HEK293 (cell line): Measurements from ENCODE around the gene ARHGEF4.

Source experiments
- CTCF ChIA-PET: fragments of 350-600 bp; formaldehyde crosslinking; extraction: SDS; loops from one replicate; lab custom pipeline; 2021; ENCODE audit warnings: antibody characterized with exemption; lab: Yijun Ruan, JAX
- POLR2A ChIA-PET: fragments of 300-600 bp; formaldehyde crosslinking; extraction: SDS; loops from one replicate; lab custom pipeline; 2020; ENCODE audit warnings: antibody characterized with exemption, inconsistent platforms; lab: Yijun Ruan, JAX
- H3K27ac ChIP-seq: fragments of 200-500 bp; sonication (Bioruptor generic); 2 replicates; pipeline ENCODE4 v1.5.1; 2014; ENCODE audit warnings: low read depth, low read length, control low read depth, inconsistent platforms; ENCODE audit errors: extremely low read depth
- H3K36me3 ChIP-seq, 2 experiments: fragments of 200-500 bp in 1 of 2; sonication (Bioruptor generic) in 1 of 2; 1 replicate in 1 of 2; 2 replicates in 1 of 2; pipeline ENCODE4 v1.5.1; 2014 to 2017; ENCODE audit warnings: inconsistent platforms in 2 of 2, low read length in 2 of 2; ENCODE audit not compliant: control insufficient read depth in 2 of 2, insufficient read depth in 1 of 2
- H3K4me1 ChIP-seq: fragments of 200-500 bp; sonication (Bioruptor generic); 2 replicates; pipeline ENCODE4 v1.5.1; 2014; ENCODE audit warnings: mild to moderate bottlenecking, low read length, inconsistent platforms; ENCODE audit not compliant: control insufficient read depth, insufficient read depth
- H3K4me3 ChIP-seq: 2 replicates; pipeline ENCODE4 v1.5.1; 2011; ENCODE audit warnings: low read depth, mild to moderate bottlenecking, control low read depth, low read length, moderate library complexity
- H3K9me3 ChIP-seq: fragments of 200-500 bp; sonication (Bioruptor generic); 2 replicates; pipeline ENCODE4 v1.5.1; 2014; ENCODE audit warnings: low read depth, low read length, inconsistent platforms; ENCODE audit not compliant: control insufficient read depth, insufficient read depth
- PRDM1 ChIP-seq: fragments of 450-650 bp; formaldehyde crosslinking; IDR thresholded peaks from 2 replicates; pipeline ENCODE4; 2016; ENCODE audit warnings: missing biosample characterization, missing genetic modification characterization
- PRDM6 ChIP-seq: fragments of 450-650 bp; formaldehyde crosslinking; IDR thresholded peaks from 2 replicates; pipeline ENCODE4 v1.5.1; 2017; ENCODE audit warnings: missing biosample characterization, missing genetic modification characterization
- ZBTB11 ChIP-seq: fragments of 450-650 bp; formaldehyde crosslinking; conservative IDR thresholded peaks from 2 replicates; pipeline ENCODE4 v1.5.1; 2016; ENCODE audit warnings: low read depth, missing biosample characterization, missing genetic modification characterization
- ZBTB26 ChIP-seq: fragments of 450-650 bp; formaldehyde crosslinking; optimal IDR thresholded peaks from 2 replicates; pipeline ENCODE3; 2016; ENCODE audit warnings: missing biosample characterization, mild to moderate bottlenecking, missing genetic modification characterization
- ZIC2 ChIP-seq: fragments of 450-650 bp; formaldehyde crosslinking; IDR thresholded peaks from 2 replicates; pipeline ENCODE4 v1.5.1; 2016; ENCODE audit warnings: missing biosample characterization, missing genetic modification characterization
- ZNF146 ChIP-seq: fragments of 450-650 bp; formaldehyde crosslinking; IDR thresholded peaks from 2 replicates; pipeline ENCODE4 v1.5.1; 2016; ENCODE audit warnings: missing biosample characterization, missing genetic modification characterization
- ZNF157 ChIP-seq: fragments of 450-650 bp; formaldehyde crosslinking; IDR thresholded peaks from 2 replicates; pipeline ENCODE4 v1.5.1; 2016; ENCODE audit warnings: missing biosample characterization, missing genetic modification characterization
- ZNF239 ChIP-seq: fragments of 450-650 bp; formaldehyde crosslinking; IDR thresholded peaks from 2 replicates; pipeline ENCODE4 v1.5.1; 2016; ENCODE audit warnings: missing biosample characterization, missing genetic modification characterization
- ZNF280C ChIP-seq: fragments of 450-650 bp; formaldehyde crosslinking; IDR thresholded peaks from 2 replicates; pipeline ENCODE4 v1.5.1; 2016; ENCODE audit warnings: missing biosample characterization, missing genetic modification characterization
- ZNF292 ChIP-seq: fragments of 450-650 bp; formaldehyde crosslinking; IDR thresholded peaks from 2 replicates; pipeline ENCODE4 v1.5.1; 2016; ENCODE audit warnings: low read depth, missing biosample characterization, missing genetic modification characterization, borderline replicate concordance
- ZNF423 ChIP-seq: fragments of 450-650 bp; formaldehyde crosslinking; IDR thresholded peaks from 2 replicates; pipeline ENCODE4 v1.5.1; 2016; ENCODE audit warnings: missing biosample characterization, missing genetic modification characterization
- ZNF585B ChIP-seq: fragments of 450-650 bp; formaldehyde crosslinking; IDR thresholded peaks from 2 replicates; pipeline ENCODE4 v1.5.1; 2016; ENCODE audit warnings: missing biosample characterization, missing genetic modification characterization
- ZNF830 ChIP-seq: fragments of 450-650 bp; IDR thresholded peaks from 2 replicates; pipeline ENCODE4 v1.5.0; 2018; ENCODE audit warnings: missing biosample characterization, missing genetic modification characterization, low read depth, mild to moderate bottlenecking, moderate library complexity
- ZSCAN5A ChIP-seq: fragments of 450-650 bp; formaldehyde crosslinking; IDR thresholded peaks from 2 replicates; pipeline ENCODE4 v1.5.1; 2016; ENCODE audit warnings: missing biosample characterization, missing genetic modification characterization

ARHGEF4 gene

GRCh38 chr2:131015764-131016163 is 179.1 kb downstream of the ARHGEF4 start:
- no peak overlapping the region for H3K27ac ChIP-seq
- ChIA-PET CTCF (no interaction called here), POLR2A (no interaction called here)

More at GRCh38 chr2:131015764-131016163, 179.1 kb downstream of the ARHGEF4 start:
- Histone ChIP-seq H3K4me1 (no peaks in the 10 kb centered on the region), H3K36me3 (no peaks in the 10 kb centered on the region)
- TF ChIP-seq PRDM1 (tag by site-specific recombination) (no peak), ZBTB26 (tag by site-specific recombination) (no peak), ZNF423 (tag by site-specific recombination) (no peak), ZNF585B (tag by site-specific recombination) (no peak), ZNF292 (tag by site-specific recombination) (no peak), ZSCAN5A (tag by site-specific recombination) (no peak), ZIC2 (tag by site-specific recombination) (no peak), ZNF280C (tag by site-specific recombination) (no peak), ZNF239 (tag by site-specific recombination) (no peak), ZBTB11 (tag by site-specific recombination) (no peak), ZNF830 (tag by site-specific recombination) (no peak), ZNF157 (no peak), PRDM6 (tag by site-specific recombination) (no peak), ZNF146 (tag by site-specific recombination) (no peak)
- TF ChIP-seq, all 188 proteins: peak for 0
- H3K9me3 ChIP-seq, result no peaks in the 10 kb centered on the region
- no peak overlapping the region for H3K4me3 ChIP-seq
